IPS-18c (cell line): ENCODE measurements around the gene ZBTB46.

Source experiments
- H3K4me3 ChIP-seq: 2 replicates; pipeline ENCODE4 v1.7.0; 2013; ENCODE audit warnings: low read depth, mild to moderate bottlenecking, low read length, moderate library complexity; ENCODE audit not compliant: insufficient read depth
- H3K9me3 ChIP-seq: one replicate; pipeline ENCODE4 v1.6.1; 2013; ENCODE audit warnings: mild to moderate bottlenecking, low read length, moderate library complexity; ENCODE audit not compliant: control insufficient read depth, insufficient read depth

Gene ZBTB46

GRCh38 chr20:63702751-63703470, 128.2 kb downstream of the ZBTB46 start:
- H3K4me3 ChIP-seq, result no peak overlapping the region
- no peaks in the 10 kb centered on the region for H3K9me3 ChIP-seq

GRCh38 chr20:63702036-63702665, 128.9 kb downstream of the ZBTB46 start:
- peaks cover 2% of the 10 kb centered on the region for H3K9me3 ChIP-seq

GRCh38 chr20:63701329-63702035, 129.6 kb downstream of the ZBTB46 start:
- H3K4me3 ChIP-seq, result no peak overlapping the region
- peaks cover 2% of the 10 kb centered on the region for H3K9me3 ChIP-seq

More at GRCh38 chr20:63702036-63702665, 128.9 kb downstream of the ZBTB46 start:
- no peak overlapping the region for H3K4me3 ChIP-seq

- no peak overlapping the region for H3K4me3 ChIP-seq
- peaks cover 2% of the 10 kb centered on the region for H3K9me3 ChIP-seq
These were observed 130.1 kb downstream of the ZBTB46 start for GRCh38 chr20:63701051-63701328.

- Histone ChIP-seq H3K4me3 (no peak overlapping the region), H3K9me3 (peaks cover 2% of the 10 kb centered on the region)
These were observed 130.6 kb downstream of the ZBTB46 start for GRCh38 chr20:63700199-63701050.

- H3K4me3 ChIP-seq, result no peak overlapping the region
These were observed 131.4 kb downstream of the ZBTB46 start for GRCh38 chr20:63699466-63700198.

GRCh38 chr20:63698739-63699465, 132.2 kb downstream of the ZBTB46 start:
- Histone ChIP-seq H3K9me3 (peaks cover 2% of the 10 kb centered on the region), H3K4me3 (no peak overlapping the region)

More at GRCh38 chr20:63699466-63700198, 131.4 kb downstream of the ZBTB46 start:
- H3K9me3 ChIP-seq, result peaks cover 2% of the 10 kb centered on the region

- H3K4me3 ChIP-seq, result no peak overlapping the region
- H3K9me3 ChIP-seq, result peaks cover 2% of the 10 kb centered on the region
These were observed 133.1 kb downstream of the ZBTB46 start for GRCh38 chr20:63697868-63698545.

- H3K4me3 ChIP-seq, result no peak overlapping the region
These were observed 133.7 kb downstream of the ZBTB46 start for GRCh38 chr20:63697357-63697867.

GRCh38 chr20:63696628-63697356, 134.3 kb downstream of the ZBTB46 start, which contains the start of gene TNFRSF6B:
Gene TNFRSF6B (plus strand): TSS chr20:63696652. CDS start chr20:63696768, 116 bp downstream.
- peak within 1 kb of the TSS; percentile 47 for H3K4me3 ChIP-seq
- H3K9me3 ChIP-seq, result peaks cover 2% of the 10 kb centered on the region

More at GRCh38 chr20:63697357-63697867, 133.7 kb downstream of the ZBTB46 start:
- peaks cover 2% of the 10 kb centered on the region for H3K9me3 ChIP-seq

- H3K9me3 ChIP-seq, result peaks cover 2% of the 10 kb centered on the region
- peak overlapping the region; percentile 47 for H3K4me3 ChIP-seq
These were observed 134.8 kb downstream of the ZBTB46 start for GRCh38 chr20:63696306-63696627.

- Histone ChIP-seq H3K4me3 (peak overlapping the region; percentile 31; the same call in 1 of the 2 replicates), H3K9me3 (peaks cover 2% of the 10 kb centered on the region)
These were observed 135.4 kb downstream of the ZBTB46 start for GRCh38 chr20:63695424-63696305.

- Histone ChIP-seq H3K4me3 (no peak overlapping the region), H3K9me3 (peaks cover 2% of the 10 kb centered on the region)
These were observed 136.3 kb downstream of the ZBTB46 start for GRCh38 chr20:63694584-63695423.
